Vagina (tissue), 2 donors: ENCODE data around the gene OR5B3. TPM values are rescaled to one million over a fixed set of nuclear protein-coding genes. Genes with fewer than 3 reads are reported as not detected.

Experiments used
- DNase-seq, 2 donors: peaks; one replicate each; pipeline ENCODE4 v3.0.0-alpha.2; 2017; ENCODE audit errors: extremely low spot score in 2 of 2
- H3K27ac ChIP-seq: fragments of 200-600 bp; sonication (generic); one replicate; pipeline ENCODE4 v1.5.1; 2019
- H3K27me3 ChIP-seq: fragments of 200-600 bp; sonication (generic); one replicate; pipeline ENCODE4 v1.5.1; 2019
- H3K36me3 ChIP-seq, 2 donors: fragments of 200-600 bp; sonication (generic); one replicate each; pipeline ENCODE4 v1.5.1; 2017 to 2019
- H3K4me1 ChIP-seq: fragments of 200-600 bp; sonication (generic); one replicate; pipeline ENCODE4 v1.5.1; 2019
- H3K4me3 ChIP-seq, 2 donors: fragments of 200-600 bp; sonication (generic); 1 replicate in 1 of 2; 2 replicates in 1 of 2; pipeline ENCODE4 v1.5.1; 2016 to 2019
- H3K9me3 ChIP-seq: fragments of 200-600 bp; sonication (generic); one replicate; pipeline ENCODE4 v1.5.1; 2019
- CTCF ChIP-seq, 3 experiments: fragments of 450-650 bp in 2 of 3; fragments of 200-600 bp in 1 of 3; sonication (generic) in 1 of 3; IDR thresholded peaks; one replicate each; pipeline ENCODE4 v1.5.1; 2017 to 2019; ENCODE audit warnings: antibody characterized with exemption in 3 of 3, mild to moderate bottlenecking in 2 of 3, moderate library complexity in 2 of 3
- POLR2A ChIP-seq, 2 donors: fragments of 450-650 bp; IDR thresholded peaks; one replicate each; pipeline ENCODE4 v1.6.1; 2017; ENCODE audit warnings: antibody characterized with exemption in 2 of 2, mild to moderate bottlenecking in 2 of 2, moderate library complexity in 2 of 2
- POLR2AphosphoS5 ChIP-seq, 2 donors: sonication (generic); formaldehyde crosslinking; IDR thresholded peaks; one replicate each; pipeline ENCODE4 v1.9.0; 2017; ENCODE audit warnings: antibody characterized with exemption in 2 of 2, mild to moderate bottlenecking in 2 of 2, low read depth in 1 of 2; ENCODE audit not compliant: insufficient read depth in 1 of 2
- intact Hi-C: fragments of 100-400 bp; cut with DNase I; formaldehyde crosslinking; loops from one replicate; pipeline ENCODE4 v1.15.1; 2023
- total RNA-seq: library from RNA; depleted of rRNA; stranded (reverse); fragments of >200 nt; gene quantifications from one replicate; pipeline ENCODE4 v1.2.3, GENCODE V29; 2016

The OR5B3 gene
- not detected for total RNA-seq

GRCh38 chr11:58406774-58407173 lies at the start of gene OR5B3:
TSS of gene OR5B3 (minus strand) at chr11:58406874. CDS start at chr11:58403409, 3,465 bp downstream.
- no peak for DNase-seq
- intact Hi-C loops, result no loop called here
- no peaks in the 10 kb centered on the region for H3K9me3 ChIP-seq

GRCh38 chr11:58451585-58451984 lies 44.9 kb upstream of the OR5B3 start:
- Histone ChIP-seq H3K4me3 (no peak overlapping the region), H3K9me3 (no peaks in the 10 kb centered on the region), H3K27me3 (no peaks in the 10 kb centered on the region), H3K36me3 (no peaks in the 10 kb centered on the region), H3K4me1 (no peaks in the 10 kb centered on the region), H3K27ac (no peak overlapping the region)
- DNase-seq, result no peak
- intact Hi-C loops, result no loop called here
- no peak for TF ChIP-seq POLR2AphosphoS5 (IDR thresholded peaks at IDR 0.05; ENCODE audit: insufficient read depth in 1 of 2, low read depth in 1 of 2)
- no peak for TF ChIP-seq CTCF (IDR thresholded peaks at IDR 0.05)
- no peak for TF ChIP-seq POLR2A (IDR thresholded peaks at IDR 0.05)

More at GRCh38 chr11:58406774-58407173, at the start of gene OR5B3:
- H3K27me3 ChIP-seq, result no peaks in the 10 kb centered on the region
- H3K4me1 ChIP-seq, result no peaks in the 10 kb centered on the region
- H3K36me3 ChIP-seq, result no peaks in the 10 kb centered on the region
- H3K4me3 ChIP-seq, result no peak within 1 kb of the TSS
- H3K27ac ChIP-seq, result no peak within 1 kb of the TSS
- TF ChIP-seq POLR2AphosphoS5 (IDR thresholded peaks at IDR 0.05; ENCODE audit: insufficient read depth in 1 of 2, low read depth in 1 of 2) (no peak), CTCF (IDR thresholded peaks at IDR 0.05) (no peak), POLR2A (IDR thresholded peaks at IDR 0.05) (no peak)

GRCh38 chr11:58446294-58446693 lies 39.6 kb upstream of the OR5B3 start:
- intact Hi-C loops, result no loop called here

GRCh38 chr11:58444300-58444699 lies 37.6 kb upstream of the OR5B3 start:
- intact Hi-C loops, result no loop called here
- TF ChIP-seq CTCF (IDR thresholded peaks at IDR 0.05), result no peak
- no peak for TF ChIP-seq POLR2A (IDR thresholded peaks at IDR 0.05)
- no peak for TF ChIP-seq POLR2AphosphoS5 (IDR thresholded peaks at IDR 0.05; ENCODE audit: insufficient read depth in 1 of 2, low read depth in 1 of 2)
- H3K27ac ChIP-seq, result no peak overlapping the region
- no peaks in the 10 kb centered on the region for H3K4me1 ChIP-seq
- DNase-seq, result no peak
- peaks cover 7% of the 10 kb centered on the region for H3K9me3 ChIP-seq
- no peaks in the 10 kb centered on the region for H3K27me3 ChIP-seq
- H3K4me3 ChIP-seq, result no peak overlapping the region
- H3K36me3 ChIP-seq, result no peaks in the 10 kb centered on the region

More at GRCh38 chr11:58446294-58446693, 39.6 kb upstream of the OR5B3 start:
- H3K27ac ChIP-seq, result no peak overlapping the region
- H3K27me3 ChIP-seq, result no peaks in the 10 kb centered on the region
- H3K4me3 ChIP-seq, result no peak overlapping the region
- H3K9me3 ChIP-seq, result peaks cover 7% of the 10 kb centered on the region
- H3K4me1 ChIP-seq, result no peaks in the 10 kb centered on the region
- no peak for DNase-seq
- H3K36me3 ChIP-seq, result no peaks in the 10 kb centered on the region
- TF ChIP-seq POLR2A (IDR thresholded peaks at IDR 0.05), result no peak
- no peak for TF ChIP-seq CTCF (IDR thresholded peaks at IDR 0.05)
- TF ChIP-seq POLR2AphosphoS5 (IDR thresholded peaks at IDR 0.05; ENCODE audit: insufficient read depth in 1 of 2, low read depth in 1 of 2), result no peak

GRCh38 chr11:58442136-58442535 lies 35.5 kb upstream of the OR5B3 start, which contains the start of gene OR5B12:
TSS of gene OR5B12 (minus strand) at chr11:58442236. CDS start at chr11:58440151, 2,085 bp downstream.
- TF ChIP-seq CTCF (IDR thresholded peaks at IDR 0.05), result no peak
- no peak for TF ChIP-seq POLR2A (IDR thresholded peaks at IDR 0.05)
- no peak for TF ChIP-seq POLR2AphosphoS5 (IDR thresholded peaks at IDR 0.05; ENCODE audit: insufficient read depth in 1 of 2, low read depth in 1 of 2)
- DNase-seq, result no peak
- intact Hi-C loops, result no loop called here

More at GRCh38 chr11:58442136-58442535, 35.5 kb upstream of the OR5B3 start, which contains the start of gene OR5B12:
- Histone ChIP-seq H3K4me3 (no peak within 1 kb of the TSS), H3K27ac (no peak within 1 kb of the TSS), H3K4me1 (no peaks in the 10 kb centered on the region), H3K27me3 (no peaks in the 10 kb centered on the region), H3K36me3 (no peaks in the 10 kb centered on the region), H3K9me3 (peaks cover 7% of the 10 kb centered on the region)
